SK-N-SH treated with all-trans-retinoic acid at 6 μM for 48 hours (cell line): ENCODE measurements around the gene LEPR.

ENCODE experiments used
- ATAC-seq: fragments of 200-7000 bp; cut with Tn5 transposase; 3 replicates; pipeline ENCODE4 v1.9.1; 2020; ENCODE audit warnings: mild to moderate bottlenecking, moderate library complexity
- BACH2 ChIP-seq: fragments of 250-450 bp; sonication (Bioruptor Pico); IDR thresholded peaks from 2 replicates; pipeline ENCODE4 v1.9.0; 2021; ENCODE audit warnings: mild to moderate bottlenecking, borderline replicate concordance
- CSDC2 ChIP-seq: fragments of 250-450 bp; sonication (Bioruptor Pico); IDR thresholded peaks from 2 replicates; pipeline ENCODE4 v1.5.0; 2020; ENCODE audit warnings: mild to moderate bottlenecking, moderate library complexity
- CSRNP3 ChIP-seq: fragments of 250-450 bp; sonication (Bioruptor Pico); IDR thresholded peaks from 2 replicates; pipeline ENCODE4 v1.5.1; 2021; ENCODE audit warnings: mild to moderate bottlenecking, moderate library complexity
- ESRRG ChIP-seq: fragments of 250-450 bp; sonication (Bioruptor Pico); IDR thresholded peaks from 2 replicates; pipeline ENCODE4 v1.6.1; 2021; ENCODE audit warnings: mild to moderate bottlenecking
- GLIS3 ChIP-seq: fragments of 250-450 bp; sonication (Bioruptor Pico); IDR thresholded peaks from 2 replicates; pipeline ENCODE4 v1.5.0; 2020; ENCODE audit warnings: mild to moderate bottlenecking, moderate library complexity
- ISL1 ChIP-seq: fragments of 250-450 bp; sonication (Bioruptor Pico); IDR thresholded peaks from 2 replicates; pipeline ENCODE4 v2.1.2; 2022; ENCODE audit warnings: mild to moderate bottlenecking, moderate library complexity
- OSR1 ChIP-seq: fragments of 250-450 bp; sonication (Bioruptor Pico); IDR thresholded peaks from 2 replicates; pipeline ENCODE4 v1.8.0; 2022; ENCODE audit warnings: moderate library complexity, mild to moderate bottlenecking, inconsistent platforms
- PPARA ChIP-seq: fragments of 250-450 bp; sonication (Bioruptor Pico); IDR thresholded peaks from 2 replicates; pipeline ENCODE4 v1.5.0; 2020; ENCODE audit warnings: mild to moderate bottlenecking, borderline replicate concordance
- RARB ChIP-seq: fragments of 250-450 bp; sonication (Bioruptor Pico); IDR thresholded peaks from 2 replicates; pipeline ENCODE4 v1.8.0; 2021; ENCODE audit warnings: mild to moderate bottlenecking, moderate library complexity
- SNAI2 ChIP-seq: fragments of 250-450 bp; sonication (Bioruptor Pico); IDR thresholded peaks from 2 replicates; pipeline ENCODE4 v1.5.0; 2020; ENCODE audit warnings: mild to moderate bottlenecking, moderate library complexity
- TCF4 ChIP-seq: fragments of 250-450 bp; sonication (Bioruptor Pico); IDR thresholded peaks from 2 replicates; pipeline ENCODE4 v1.8.0; 2021; ENCODE audit warnings: mild to moderate bottlenecking, moderate library complexity, borderline replicate concordance
- TOX ChIP-seq: fragments of 250-450 bp; sonication (Bioruptor Pico); IDR thresholded peaks from 2 replicates; pipeline ENCODE4 v1.8.0; 2021; ENCODE audit warnings: mild to moderate bottlenecking, moderate library complexity, borderline replicate concordance
- TSHZ2 ChIP-seq: fragments of 250-450 bp; sonication (Bioruptor Pico); IDR thresholded peaks from 2 replicates; pipeline ENCODE4 v1.5.0; 2020; ENCODE audit warnings: mild to moderate bottlenecking, moderate library complexity
- ZC3H10 ChIP-seq: fragments of 250-450 bp; sonication (Bioruptor Pico); IDR thresholded peaks from 2 replicates; pipeline ENCODE4 v1.5.1; 2021; ENCODE audit warnings: mild to moderate bottlenecking, moderate library complexity
- ZFP30 ChIP-seq: fragments of 450-650 bp; formaldehyde crosslinking; IDR thresholded peaks from 2 replicates; pipeline ENCODE4 v1.5.0; 2022; ENCODE audit warnings: mild to moderate bottlenecking, moderate library complexity
- ZNF8 ChIP-seq: fragments of 450-650 bp; formaldehyde crosslinking; IDR thresholded peaks from 2 replicates; pipeline ENCODE4 v1.5.0; 2020; ENCODE audit warnings: mild to moderate bottlenecking, moderate library complexity
- TF ChIP-seq, protein P1 (sequence below): fragments of 250-450 bp; sonication (Bioruptor Pico); IDR thresholded peaks from 2 replicates; pipeline ENCODE4 v1.8.0; 2020; ENCODE audit warnings: mild to moderate bottlenecking, moderate library complexity, borderline replicate concordance
- TF ChIP-seq, protein P2 (sequence below): fragments of 250-450 bp; sonication (Bioruptor Pico); IDR thresholded peaks from 2 replicates; pipeline ENCODE4 v1.8.0; 2021; ENCODE audit warnings: low read depth, mild to moderate bottlenecking, moderate library complexity, borderline replicate concordance
- TF ChIP-seq, protein P3 (sequence below): fragments of 250-450 bp; sonication (Bioruptor Pico); IDR thresholded peaks from 2 replicates; pipeline ENCODE4 v1.5.1; 2020; ENCODE audit warnings: low read depth, mild to moderate bottlenecking, moderate library complexity

Gene LEPR

GRCh38 chr1:65440915-65441314, 20.4 kb downstream of the LEPR start:
- peak; percentile 36; the same call in 2 of the 3 replicates for ATAC-seq
- TF ChIP-seq, protein P1, sequence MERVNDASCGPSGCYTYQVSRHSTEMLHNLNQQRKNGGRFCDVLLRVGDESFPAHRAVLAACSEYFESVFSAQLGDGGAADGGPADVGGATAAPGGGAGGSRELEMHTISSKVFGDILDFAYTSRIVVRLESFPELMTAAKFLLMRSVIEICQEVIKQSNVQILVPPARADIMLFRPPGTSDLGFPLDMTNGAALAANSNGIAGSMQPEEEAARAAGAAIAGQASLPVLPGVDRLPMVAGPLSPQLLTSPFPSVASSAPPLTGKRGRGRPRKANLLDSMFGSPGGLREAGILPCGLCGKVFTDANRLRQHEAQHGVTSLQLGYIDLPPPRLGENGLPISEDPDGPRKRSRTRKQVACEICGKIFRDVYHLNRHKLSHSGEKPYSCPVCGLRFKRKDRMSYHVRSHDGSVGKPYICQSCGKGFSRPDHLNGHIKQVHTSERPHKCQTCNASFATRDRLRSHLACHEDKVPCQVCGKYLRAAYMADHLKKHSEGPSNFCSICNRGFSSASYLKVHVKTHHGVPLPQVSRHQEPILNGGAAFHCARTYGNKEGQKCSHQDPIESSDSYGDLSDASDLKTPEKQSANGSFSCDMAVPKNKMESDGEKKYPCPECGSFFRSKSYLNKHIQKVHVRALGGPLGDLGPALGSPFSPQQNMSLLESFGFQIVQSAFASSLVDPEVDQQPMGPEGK (CRISPR knock-in tag): no peak
- TF ChIP-seq ISL1 (CRISPR knock-in tag): no peak
- TF ChIP-seq CSRNP3 (CRISPR knock-in tag): no peak
- no peak for TF ChIP-seq PPARA (CRISPR knock-in tag)
- TF ChIP-seq ZNF8: no peak
- TF ChIP-seq, protein P2, sequence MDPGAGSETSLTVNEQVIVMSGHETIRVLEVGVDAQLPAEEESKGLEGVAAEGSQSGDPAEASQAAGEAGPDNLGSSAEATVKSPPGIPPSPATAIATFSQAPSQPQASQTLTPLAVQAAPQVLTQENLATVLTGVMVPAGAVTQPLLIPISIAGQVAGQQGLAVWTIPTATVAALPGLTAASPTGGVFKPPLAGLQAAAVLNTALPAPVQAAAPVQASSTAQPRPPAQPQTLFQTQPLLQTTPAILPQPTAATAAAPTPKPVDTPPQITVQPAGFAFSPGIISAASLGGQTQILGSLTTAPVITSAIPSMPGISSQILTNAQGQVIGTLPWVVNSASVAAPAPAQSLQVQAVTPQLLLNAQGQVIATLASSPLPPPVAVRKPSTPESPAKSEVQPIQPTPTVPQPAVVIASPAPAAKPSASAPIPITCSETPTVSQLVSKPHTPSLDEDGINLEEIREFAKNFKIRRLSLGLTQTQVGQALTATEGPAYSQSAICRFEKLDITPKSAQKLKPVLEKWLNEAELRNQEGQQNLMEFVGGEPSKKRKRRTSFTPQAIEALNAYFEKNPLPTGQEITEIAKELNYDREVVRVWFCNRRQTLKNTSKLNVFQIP (CRISPR knock-in tag): no peak

GRCh38 chr1:65441464-65441863, 21.0 kb downstream of the LEPR start:
- TF ChIP-seq, protein P1 (CRISPR knock-in tag): no peak
- TF ChIP-seq CSRNP3 (CRISPR knock-in tag): no peak
- no peak for TF ChIP-seq TOX
- TF ChIP-seq ISL1 (CRISPR knock-in tag): no peak
- no peak for TF ChIP-seq BACH2 (CRISPR knock-in tag)
- TF ChIP-seq OSR1 (CRISPR knock-in tag): no peak
- TF ChIP-seq CSDC2 (CRISPR knock-in tag): no peak
- no peak for TF ChIP-seq TSHZ2
- no peak for TF ChIP-seq RARB (CRISPR knock-in tag)
- TF ChIP-seq SNAI2 (CRISPR knock-in tag): no peak
- TF ChIP-seq ESRRG: no peak
- no peak for TF ChIP-seq PPARA (CRISPR knock-in tag)
- TF ChIP-seq, protein P3, sequence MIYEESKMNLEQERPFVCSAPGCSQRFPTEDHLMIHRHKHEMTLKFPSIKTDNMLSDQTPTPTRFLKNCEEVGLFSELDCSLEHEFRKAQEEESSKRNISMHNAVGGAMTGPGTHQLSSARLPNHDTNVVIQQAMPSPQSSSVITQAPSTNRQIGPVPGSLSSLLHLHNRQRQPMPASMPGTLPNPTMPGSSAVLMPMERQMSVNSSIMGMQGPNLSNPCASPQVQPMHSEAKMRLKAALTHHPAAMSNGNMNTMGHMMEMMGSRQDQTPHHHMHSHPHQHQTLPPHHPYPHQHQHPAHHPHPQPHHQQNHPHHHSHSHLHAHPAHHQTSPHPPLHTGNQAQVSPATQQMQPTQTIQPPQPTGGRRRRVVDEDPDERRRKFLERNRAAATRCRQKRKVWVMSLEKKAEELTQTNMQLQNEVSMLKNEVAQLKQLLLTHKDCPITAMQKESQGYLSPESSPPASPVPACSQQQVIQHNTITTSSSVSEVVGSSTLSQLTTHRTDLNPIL (CRISPR knock-in tag): no peak
- TF ChIP-seq ZFP30 (CRISPR knock-in tag): no peak
- TF ChIP-seq, protein P2 (CRISPR knock-in tag): no peak
- TF ChIP-seq TCF4: no peak
- no peak for TF ChIP-seq GLIS3 (CRISPR knock-in tag)
- no peak for TF ChIP-seq ZC3H10 (CRISPR knock-in tag)
- TF ChIP-seq ZNF8: no peak

More at GRCh38 chr1:65441464-65441863, 21.0 kb downstream of the LEPR start:
- no peak for ATAC-seq
